Mononuclear cell (primary cell): ENCODE measurements around the gene DNAJB11. TPM values are rescaled to one million over a fixed set of nuclear protein-coding genes. Genes with fewer than 3 reads are reported as not detected.
"Not testable (repeated sequence)": the region's sequence is repeated elsewhere in the genome, so short reads cannot be mapped to it uniquely, and the experiment has no call there.

Experiments
- H3K27me3 ChIP-seq: 2 replicates; pipeline ENCODE4 v1.6.0; 2011; ENCODE audit warnings: low read length, control low read depth; ENCODE audit not compliant: insufficient read depth
- H3K4me1 ChIP-seq: 2 replicates; pipeline ENCODE4 v1.5.1; 2011; ENCODE audit warnings: mild to moderate bottlenecking, low read length, control low read depth; ENCODE audit not compliant: insufficient read depth
- H3K4me3 ChIP-seq: 2 replicates; pipeline ENCODE4 v1.5.1; 2011; ENCODE audit warnings: mild to moderate bottlenecking, low read length, moderate library complexity
- H3K9me3 ChIP-seq: 2 replicates; pipeline ENCODE4 v1.5.1; 2011; ENCODE audit warnings: low read depth, mild to moderate bottlenecking, control low read depth, low read length
- total RNA-seq: library from RNA; depleted of rRNA; stranded (reverse); fragments of >200 nt; gene quantifications from one replicate; pipeline ENCODE4 v1.2.3, GENCODE V29; 2012

Gene DNAJB11
- total RNA-seq, 1 donor: 44.3 TPM

DNA sequence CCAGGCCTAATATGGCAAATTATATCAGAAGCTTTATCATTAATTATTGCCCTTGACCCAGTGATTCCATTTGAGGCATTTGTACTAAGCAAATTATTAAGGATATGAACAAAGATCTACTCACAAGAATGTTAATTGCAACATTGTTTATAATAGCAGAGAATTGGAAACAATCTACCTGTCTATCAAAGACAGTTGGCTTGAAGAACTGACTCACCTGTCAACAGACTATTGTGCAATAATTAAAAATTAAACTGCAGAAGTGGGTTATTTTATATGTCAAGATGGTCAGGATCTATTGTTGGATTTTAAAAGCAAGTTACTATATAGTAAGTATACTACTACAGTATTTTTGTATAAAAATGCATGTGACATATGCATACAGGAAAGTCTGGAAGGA is 63.0 kb downstream of the DNAJB11 start:
- no peak overlapping the region for H3K4me3 ChIP-seq

DNA sequence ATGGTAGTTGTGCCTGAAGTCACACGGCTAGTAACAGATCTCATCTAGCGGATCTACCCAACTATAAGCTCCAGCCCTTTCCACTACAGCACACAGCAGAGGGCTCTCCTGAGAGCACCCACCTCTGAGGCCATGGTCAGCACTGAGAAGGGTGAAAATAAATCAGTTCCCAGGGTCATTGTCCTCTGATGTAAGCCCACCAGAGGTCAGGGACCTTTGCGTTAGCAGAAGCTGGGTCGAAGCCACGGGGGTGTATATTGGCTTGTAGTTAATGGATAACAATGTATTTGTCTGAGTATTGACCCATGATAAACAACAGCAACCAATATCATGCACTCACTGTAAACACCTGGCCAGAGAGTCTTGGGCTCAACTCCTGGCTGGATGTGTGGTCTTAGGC is 63.7 kb downstream of the DNAJB11 start:
- not testable (repeated sequence) for H3K4me1 ChIP-seq, H3K9me3 ChIP-seq

More for the DNA sequence above, 63.0 kb downstream of the DNAJB11 start:
- Histone ChIP-seq H3K9me3 (no peaks in the 10 kb centered on the region), H3K4me1 (no peaks in the 10 kb centered on the region), H3K27me3 (peaks cover 3% of the 10 kb centered on the region)

More for the DNA sequence above, 63.7 kb downstream of the DNAJB11 start:
- not testable (repeated sequence) for H3K4me3 ChIP-seq, H3K27me3 ChIP-seq

Other genes with a start within 250 kb of the DNAJB11 start
- 2.5 TPM for gene DGKG, start 208.5 kb upstream of the DNAJB11 start, total RNA-seq
- 0.21 TPM for gene CRYGS, start 26.3 kb upstream of the DNAJB11 start, total RNA-seq
- gene TBCCD1, start 3.4 kb upstream of the DNAJB11 start, total RNA-seq: 8.4 TPM
- gene AHSG, start 42.3 kb downstream of the DNAJB11 start, total RNA-seq: not detected
- gene FETUB, start 69.7 kb downstream of the DNAJB11 start, total RNA-seq: not detected
- not detected for gene HRG, start 95.3 kb downstream of the DNAJB11 start, total RNA-seq
- 0.21 TPM for gene KNG1, start 146.6 kb downstream of the DNAJB11 start, total RNA-seq
- gene EIF4A2, start 212.9 kb downstream of the DNAJB11 start, total RNA-seq: 1,243 TPM
- gene RFC4, start 235.8 kb downstream of the DNAJB11 start, total RNA-seq: 9.3 TPM